Measurements from ENCODE around the gene SLC46A2.

Gene SLC46A2

DNA sequence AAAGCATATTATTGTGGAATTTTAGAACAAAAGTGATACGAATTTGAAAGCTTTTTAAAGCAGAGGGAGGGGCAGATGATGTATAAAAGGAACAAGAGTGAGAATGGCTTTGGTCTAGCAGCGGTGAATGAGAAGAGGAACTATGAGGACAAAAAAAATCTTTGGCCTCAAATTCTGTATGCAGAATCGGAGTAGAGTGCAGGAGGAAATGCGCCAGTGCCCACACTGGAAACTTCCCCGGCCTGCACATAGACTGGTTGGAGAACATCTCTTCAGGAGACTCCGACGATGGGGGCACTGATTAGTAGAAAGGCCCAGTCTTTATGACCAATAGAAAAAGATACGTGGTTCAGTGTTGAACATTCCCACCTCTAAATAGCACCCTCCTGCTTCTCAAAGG, 51.3 kb downstream of the SLC46A2 start:
- Mint-ChIP-seq H3K9me3 (ENCODE audit: low read depth) (no peaks in the 10 kb centered on the region), H3K27me3 (no peaks in the 10 kb centered on the region), H3K4me3 (no peak overlapping the region), H3K27ac (no peak overlapping the region), H3K4me1 (ENCODE audit: low read depth) (peaks cover 5% of the 10 kb centered on the region), H3K36me3 (peaks cover 12% of the 10 kb centered on the region)

DNA sequence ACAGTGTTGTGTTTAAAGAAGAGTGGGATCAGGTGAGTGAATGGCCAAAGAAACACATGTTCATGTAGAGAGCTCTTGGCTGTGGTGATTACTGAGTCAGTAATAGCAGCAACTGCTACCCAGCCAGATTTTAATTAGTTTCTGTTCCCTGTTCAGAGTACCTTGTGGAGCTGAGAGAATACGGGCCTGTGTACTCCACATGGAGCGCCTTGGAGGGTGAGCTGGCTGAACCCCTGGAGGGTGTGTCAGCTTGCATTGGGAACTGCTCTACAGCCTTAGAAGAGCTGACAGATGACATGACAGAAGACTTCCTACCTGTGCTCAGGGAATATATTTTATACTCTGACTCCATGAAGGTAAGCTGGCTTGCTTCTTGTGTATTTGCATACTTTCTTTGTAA, 52.3 kb downstream of the SLC46A2 start:
- Mint-ChIP-seq H3K4me3 (no peak overlapping the region), H3K4me1 (ENCODE audit: low read depth) (no peaks in the 10 kb centered on the region), H3K27ac (no peak overlapping the region), H3K36me3 (peaks cover 12% of the 10 kb centered on the region), H3K9me3 (ENCODE audit: low read depth) (no peaks in the 10 kb centered on the region), H3K27me3 (no peaks in the 10 kb centered on the region)

DNA sequence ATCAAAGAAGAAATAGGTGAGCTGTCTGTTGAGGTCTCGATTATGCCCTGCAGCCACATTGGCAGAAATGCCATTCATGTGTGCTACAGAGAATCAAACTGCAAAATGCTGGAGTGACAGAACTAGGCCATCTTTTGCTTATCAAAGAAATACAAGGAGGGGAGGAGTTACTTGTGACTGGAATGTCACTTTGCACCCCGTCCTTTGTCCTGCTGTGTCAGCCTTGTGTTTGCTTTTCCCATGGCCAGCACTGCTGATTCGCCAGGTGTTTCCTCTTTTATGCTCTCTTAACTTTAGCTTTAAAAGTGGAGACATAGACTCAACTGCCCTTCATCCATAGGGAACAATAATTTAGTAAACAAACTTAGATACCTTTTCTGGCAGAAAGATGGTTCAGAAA, 54.3 kb downstream of the SLC46A2 start:
- no peaks in the 10 kb centered on the region for H3K9me3 Mint-ChIP-seq (ENCODE audit: low read depth)
- peaks cover 16% of the 10 kb centered on the region for H3K36me3 Mint-ChIP-seq

DNA sequence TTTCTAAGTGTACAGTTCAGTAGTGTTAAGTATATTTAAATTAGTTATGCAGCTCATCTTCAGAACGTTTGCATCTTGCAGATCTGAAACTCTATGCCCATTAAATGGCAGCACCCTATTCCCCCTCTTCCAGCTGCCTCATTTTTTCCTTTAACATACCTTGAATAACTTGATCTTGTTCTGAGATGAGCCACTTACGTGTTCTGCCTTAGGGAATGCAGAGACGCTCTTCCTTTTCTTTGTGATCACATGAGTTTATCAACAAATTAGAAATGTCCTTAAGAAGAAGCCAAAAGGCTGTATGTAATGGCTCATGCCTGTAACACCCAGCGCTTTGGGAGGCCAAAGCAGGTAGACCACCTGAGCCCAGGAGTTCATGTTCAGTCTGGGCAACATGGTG, 57.6 kb downstream of the SLC46A2 start:
- Mint-ChIP-seq H3K36me3 (peaks cover 20% of the 10 kb centered on the region), H3K27ac (no peak overlapping the region), H3K4me1 (ENCODE audit: low read depth) (peaks cover 6% of the 10 kb centered on the region), H3K27me3 (no peaks in the 10 kb centered on the region), H3K4me3 (no peak overlapping the region), H3K9me3 (ENCODE audit: low read depth) (no peaks in the 10 kb centered on the region)

More for the DNA sequence above, 54.3 kb downstream of the SLC46A2 start:
- no peaks in the 10 kb centered on the region for H3K27me3 Mint-ChIP-seq
- no peak overlapping the region for H3K27ac Mint-ChIP-seq
- no peaks in the 10 kb centered on the region for H3K4me1 Mint-ChIP-seq (ENCODE audit: low read depth)
- H3K4me3 Mint-ChIP-seq = no peak overlapping the region

DNA sequence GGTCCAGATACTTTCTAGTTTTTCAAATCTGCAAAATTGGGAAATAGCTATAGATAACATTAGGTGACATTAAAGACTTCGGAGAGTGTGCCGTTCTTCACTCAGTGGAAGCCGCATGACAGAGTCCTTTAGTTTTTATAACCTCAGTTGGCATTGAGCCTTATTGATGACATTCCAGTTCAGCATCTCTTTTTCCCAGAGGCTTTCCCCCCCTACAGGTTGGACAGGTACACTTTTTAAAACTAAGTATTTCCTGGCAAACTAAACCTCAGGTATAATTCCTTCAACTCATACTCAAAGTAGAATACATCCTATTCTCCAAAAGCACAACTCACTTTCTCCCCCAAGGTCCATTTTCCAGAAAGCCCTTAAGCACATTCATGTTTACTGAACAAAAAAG, 58.7 kb downstream of the SLC46A2 start:
- no peaks in the 10 kb centered on the region for H3K9me3 Mint-ChIP-seq (ENCODE audit: low read depth)
- H3K27me3 Mint-ChIP-seq = no peaks in the 10 kb centered on the region
- no peak overlapping the region for H3K27ac Mint-ChIP-seq
- no peak overlapping the region for H3K4me3 Mint-ChIP-seq
- peaks cover 6% of the 10 kb centered on the region for H3K4me1 Mint-ChIP-seq (ENCODE audit: low read depth)
- peaks cover 17% of the 10 kb centered on the region for H3K36me3 Mint-ChIP-seq

DNA sequence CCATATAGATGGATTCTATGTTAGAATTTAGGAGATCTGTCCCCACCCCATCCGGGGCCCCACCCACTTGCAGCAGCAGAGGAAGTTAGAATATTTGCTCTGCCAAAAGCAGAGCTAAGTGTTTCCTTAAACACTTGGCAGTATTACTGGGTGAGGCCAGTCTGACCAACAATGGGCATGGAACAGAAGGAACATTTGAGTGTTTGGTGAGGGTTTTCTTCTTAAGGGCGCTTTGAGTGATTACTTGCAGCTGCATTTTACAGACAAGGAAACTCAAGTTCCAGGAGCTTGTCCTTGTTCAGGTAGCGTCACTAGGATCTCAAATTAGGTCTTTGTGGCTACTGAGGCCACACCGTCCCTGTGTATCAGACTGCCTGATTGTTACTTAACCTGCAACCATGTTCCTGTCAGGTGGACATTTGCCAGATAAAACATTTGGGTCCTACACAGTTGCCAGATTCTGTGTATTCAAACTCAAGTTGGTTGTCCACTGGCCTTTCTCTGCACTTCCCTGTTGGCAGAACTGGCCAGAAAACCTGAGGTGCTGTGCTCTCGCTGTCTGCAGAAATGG, 59.3 kb downstream of the SLC46A2 start:
- H3K9me3 Mint-ChIP-seq (ENCODE audit: low read depth) = no peaks in the 10 kb centered on the region

More for the DNA sequence above, 59.3 kb downstream of the SLC46A2 start:
- Mint-ChIP-seq H3K4me3 (no peak overlapping the region), H3K4me1 (ENCODE audit: low read depth) (peaks cover 6% of the 10 kb centered on the region), H3K27ac (no peak overlapping the region), H3K36me3 (peaks cover 18% of the 10 kb centered on the region), H3K27me3 (no peaks in the 10 kb centered on the region)

Measured in activated naive CD8-positive, alpha-beta T cell (primary cell).